Calu3 (cell line): Measurements from ENCODE around the gene TRIO. TPM values are rescaled to one million over a fixed set of nuclear protein-coding genes. Genes with fewer than 3 reads are reported as not detected.

Experiments
- BruUV-seq: library from RNA; stranded (reverse); fragments of 400-500 nt; replicated peaks from 2 replicates; lab custom pipeline; 2021; lab: Mats Ljungman, UMichigan
- CTCF ChIA-PET: fragments of 300-600 bp; sonication (Branson Sonifier 250); formaldehyde crosslinking; loops from one replicate; lab custom pipeline; 2022; ENCODE audit warnings: antibody characterized with exemption; lab: Charles Lee
- DNase-seq: peaks from one replicate; pipeline ENCODE4 v3.0.0; 2022
- H3K27ac Mint-ChIP-seq: one replicate; pipeline ENCODE4 v1.8.0; 2022; ENCODE audit warnings: mixed read lengths; ENCODE audit not compliant: unreplicated experiment
- H3K27me3 Mint-ChIP-seq: one replicate; pipeline ENCODE4 v1.8.0; 2022; ENCODE audit warnings: mixed read lengths; ENCODE audit not compliant: unreplicated experiment
- H3K36me3 Mint-ChIP-seq: one replicate; pipeline ENCODE4 v1.8.0; 2022; ENCODE audit warnings: mild to moderate bottlenecking, moderate library complexity, mixed read lengths; ENCODE audit not compliant: insufficient read depth, unreplicated experiment
- H3K4me1 Mint-ChIP-seq: one replicate; pipeline ENCODE4 v1.8.0; 2022; ENCODE audit warnings: mild to moderate bottlenecking, low read depth, mixed read lengths; ENCODE audit not compliant: unreplicated experiment
- H3K4me3 Mint-ChIP-seq: one replicate; pipeline ENCODE4 v1.8.0; 2022; ENCODE audit warnings: mild to moderate bottlenecking, low read depth, moderate library complexity, mixed read lengths; ENCODE audit not compliant: unreplicated experiment
- H3K9me3 Mint-ChIP-seq: one replicate; pipeline ENCODE4 v1.8.0; 2022; ENCODE audit warnings: low read depth, mixed read lengths; ENCODE audit not compliant: unreplicated experiment
- intact Hi-C: fragments of 100-400 bp; cut with micrococcal nuclease; formaldehyde crosslinking; loops from one replicate; pipeline ENCODE4 v1.10.0; 2022; ENCODE audit not compliant: unreplicated experiment
- total RNA-seq: library from RNA; stranded (reverse); gene quantifications from 2 replicates; pipeline ENCODE4 v1.2.3, GENCODE V29; 2022
- TF ChIP-seq, protein P1 (sequence below): fragments of 200-600 bp; IDR thresholded peaks from one replicate; pipeline ENCODE4 v1.8.0; 2022; ENCODE audit warnings: antibody characterized with exemption; ENCODE audit not compliant: unreplicated experiment

Gene TRIO
- total RNA-seq, 1 experiment from 2014 or later, result 183 TPM

- Mint-ChIP-seq H3K4me3 (no peak overlapping the region), H3K36me3 (peaks cover 30% of the 10 kb centered on the region), H3K4me1 (no peaks in the 10 kb centered on the region), H3K27ac (no peak overlapping the region), H3K9me3 (no peaks in the 10 kb centered on the region), H3K27me3 (no peaks in the 10 kb centered on the region)
- TF ChIP-seq, protein P1, sequence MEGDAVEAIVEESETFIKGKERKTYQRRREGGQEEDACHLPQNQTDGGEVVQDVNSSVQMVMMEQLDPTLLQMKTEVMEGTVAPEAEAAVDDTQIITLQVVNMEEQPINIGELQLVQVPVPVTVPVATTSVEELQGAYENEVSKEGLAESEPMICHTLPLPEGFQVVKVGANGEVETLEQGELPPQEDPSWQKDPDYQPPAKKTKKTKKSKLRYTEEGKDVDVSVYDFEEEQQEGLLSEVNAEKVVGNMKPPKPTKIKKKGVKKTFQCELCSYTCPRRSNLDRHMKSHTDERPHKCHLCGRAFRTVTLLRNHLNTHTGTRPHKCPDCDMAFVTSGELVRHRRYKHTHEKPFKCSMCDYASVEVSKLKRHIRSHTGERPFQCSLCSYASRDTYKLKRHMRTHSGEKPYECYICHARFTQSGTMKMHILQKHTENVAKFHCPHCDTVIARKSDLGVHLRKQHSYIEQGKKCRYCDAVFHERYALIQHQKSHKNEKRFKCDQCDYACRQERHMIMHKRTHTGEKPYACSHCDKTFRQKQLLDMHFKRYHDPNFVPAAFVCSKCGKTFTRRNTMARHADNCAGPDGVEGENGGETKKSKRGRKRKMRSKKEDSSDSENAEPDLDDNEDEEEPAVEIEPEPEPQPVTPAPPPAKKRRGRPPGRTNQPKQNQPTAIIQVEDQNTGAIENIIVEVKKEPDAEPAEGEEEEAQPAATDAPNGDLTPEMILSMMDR, result no peak
- BruUV-seq, result no TSS peak
- no peak for DNase-seq
- intact Hi-C loops, result no loop called here
- CTCF ChIA-PET, result no interaction called here
Observed at GRCh38 chr5:14405706-14406553, 262.8 kb downstream of the TRIO start.

DNA sequence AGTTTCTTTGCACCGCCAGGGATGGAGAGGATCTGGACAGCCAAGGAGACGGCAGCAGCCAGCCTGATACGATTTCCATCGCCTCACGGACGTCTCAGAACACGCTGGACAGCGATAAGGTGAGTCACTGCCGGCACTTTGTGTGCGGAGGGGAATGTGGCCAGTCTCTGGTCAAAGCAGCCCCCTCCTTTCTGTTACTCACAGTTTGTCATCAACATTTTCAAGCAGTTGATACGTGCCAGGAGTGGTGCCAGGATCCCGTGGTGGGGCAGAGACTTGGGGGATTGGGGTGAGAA is 263.4 kb downstream of the TRIO start:
- Mint-ChIP-seq H3K36me3 (peaks cover 30% of the 10 kb centered on the region), H3K4me3 (no peak overlapping the region), H3K27me3 (no peaks in the 10 kb centered on the region), H3K4me1 (no peaks in the 10 kb centered on the region), H3K27ac (no peak overlapping the region), H3K9me3 (no peaks in the 10 kb centered on the region)
- CTCF ChIA-PET, result no interaction called here
- DNase-seq, result no peak
- intact Hi-C loops, result no loop called here
- no TSS peak for BruUV-seq
- TF ChIP-seq, protein P1, result no peak

GRCh38 chr5:14407051-14407450 is 263.9 kb downstream of the TRIO start:
- H3K27ac Mint-ChIP-seq, result no peak overlapping the region

DNA sequence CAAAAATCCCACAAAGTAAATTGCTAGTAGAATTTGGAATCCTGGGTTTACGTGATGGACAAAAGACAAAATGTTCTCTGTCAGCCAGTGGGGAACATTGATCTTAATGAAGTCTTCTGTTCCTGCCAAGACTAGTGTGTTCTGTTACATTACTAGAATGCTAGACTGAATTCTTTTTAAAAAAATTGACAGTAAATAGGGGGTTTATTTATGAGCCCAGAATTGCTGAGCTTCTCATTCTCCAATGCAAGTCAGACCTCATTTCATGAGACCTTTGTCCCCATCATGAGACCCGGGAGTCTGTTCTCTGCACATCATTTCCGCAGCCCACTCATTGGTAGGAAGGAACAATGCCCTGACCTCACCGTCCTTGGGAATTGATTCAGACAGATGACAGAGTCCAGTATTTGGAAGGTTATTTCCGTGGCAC is 264.6 kb downstream of the TRIO start:
- CTCF ChIA-PET, result no interaction called here
- DNase-seq, result no peak
- peaks cover 33% of the 10 kb centered on the region for H3K36me3 Mint-ChIP-seq
- H3K9me3 Mint-ChIP-seq, result no peaks in the 10 kb centered on the region
- no peak overlapping the region for H3K4me3 Mint-ChIP-seq
- intact Hi-C loops, result no loop called here
- H3K4me1 Mint-ChIP-seq, result no peaks in the 10 kb centered on the region
- no TSS peak for BruUV-seq
- TF ChIP-seq, protein P1, result no peak
- H3K27me3 Mint-ChIP-seq, result no peaks in the 10 kb centered on the region
- no peak overlapping the region for H3K27ac Mint-ChIP-seq

More at GRCh38 chr5:14407051-14407450, 263.9 kb downstream of the TRIO start:
- Mint-ChIP-seq H3K4me3 (no peak overlapping the region), H3K27me3 (no peaks in the 10 kb centered on the region), H3K9me3 (no peaks in the 10 kb centered on the region), H3K4me1 (no peaks in the 10 kb centered on the region), H3K36me3 (peaks cover 35% of the 10 kb centered on the region)
- TF ChIP-seq, protein P1, result no peak
- CTCF ChIA-PET, result no interaction called here
- intact Hi-C loops, result no loop called here
- BruUV-seq, result no TSS peak
- DNase-seq, result no peak
